Left ventricle myocardium inferior (tissue), 1 donor: ENCODE results near the gene STPG1. TPM values are rescaled to one million over a fixed set of nuclear protein-coding genes. Genes with fewer than 3 reads are reported as not detected.
A peak's percentile ranks its signal among the peaks of the same experiment; 100 is the strongest.

Source experiments
- DNase-seq: peaks from one replicate; pipeline ENCODE4 v3.0.0-alpha.2; 2020
- H3K27ac ChIP-seq: fragments of 200-600 bp; replicated peaks from 2 replicates; pipeline ENCODE4 v1.8.0; 2021
- H3K27me3 ChIP-seq: fragments of 200-600 bp; 2 replicates; pipeline ENCODE4 v1.8.0; 2021; ENCODE audit warnings: low read depth
- H3K36me3 ChIP-seq: fragments of 200-600 bp; 2 replicates; pipeline ENCODE4 v1.8.0; 2021
- H3K4me1 ChIP-seq: fragments of 200-600 bp; 2 replicates; pipeline ENCODE4 v1.8.0; 2021
- H3K4me3 ChIP-seq: fragments of 200-600 bp; 2 replicates; pipeline ENCODE4 v1.8.0; 2021; ENCODE audit warnings: mild to moderate bottlenecking, moderate library complexity
- H3K9me3 ChIP-seq: fragments of 200-600 bp; replicated peaks from 2 replicates; pipeline ENCODE4 v1.8.0; 2021
- intact Hi-C: fragments of 100-400 bp; cut with micrococcal nuclease; formaldehyde crosslinking; loops from one replicate; pipeline ENCODE4 v1.11.0; 2022
- total RNA-seq: library from RNA; stranded (reverse); fragmentation: NEBNext Ultra II Directional; extraction: Animal tissue kit (Norgen Biotek cat#: 25700); gene quantifications from one replicate; pipeline ENCODE4 v1.2.1, GENCODE V29; 2021
- TF ChIP-seq, protein P1 (sequence below): fragments of 200-600 bp; IDR thresholded peaks from 2 replicates; pipeline ENCODE4 v1.8.0; 2021; ENCODE audit warnings: antibody characterized with exemption, mild to moderate bottlenecking, borderline replicate concordance
- donor health status: DM: no; HTN: yes; CAD: no; lungs with severe emphysema.

STPG1 gene
- total RNA-seq, 1 donor from 2014 or later = 4.9 TPM

DNA sequence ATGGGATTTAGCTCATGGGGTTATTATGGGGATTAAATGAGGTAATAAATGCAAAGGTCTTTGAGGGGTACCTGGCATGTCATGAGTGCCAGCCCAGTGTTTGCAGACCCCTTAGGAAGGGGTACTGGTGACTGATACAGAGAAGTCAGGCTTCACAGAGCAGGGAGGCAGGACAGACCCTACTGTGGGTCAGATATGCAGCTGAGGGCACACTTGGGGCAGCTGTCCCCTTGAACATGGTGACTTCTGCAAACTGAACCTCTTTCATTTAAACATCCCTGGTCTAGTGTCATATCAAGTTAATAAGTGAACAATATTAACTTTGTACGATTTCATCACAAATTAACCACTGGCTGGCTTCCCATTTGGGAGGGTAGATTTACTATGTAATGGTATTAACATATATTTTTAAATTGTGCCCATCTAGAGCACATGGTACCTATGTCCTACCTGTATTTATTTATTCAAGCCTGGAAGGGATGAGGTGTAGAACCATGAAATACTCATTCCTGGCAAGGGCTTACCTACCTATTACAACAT is 25.9 kb downstream of the STPG1 start:
- TF ChIP-seq, protein P1, sequence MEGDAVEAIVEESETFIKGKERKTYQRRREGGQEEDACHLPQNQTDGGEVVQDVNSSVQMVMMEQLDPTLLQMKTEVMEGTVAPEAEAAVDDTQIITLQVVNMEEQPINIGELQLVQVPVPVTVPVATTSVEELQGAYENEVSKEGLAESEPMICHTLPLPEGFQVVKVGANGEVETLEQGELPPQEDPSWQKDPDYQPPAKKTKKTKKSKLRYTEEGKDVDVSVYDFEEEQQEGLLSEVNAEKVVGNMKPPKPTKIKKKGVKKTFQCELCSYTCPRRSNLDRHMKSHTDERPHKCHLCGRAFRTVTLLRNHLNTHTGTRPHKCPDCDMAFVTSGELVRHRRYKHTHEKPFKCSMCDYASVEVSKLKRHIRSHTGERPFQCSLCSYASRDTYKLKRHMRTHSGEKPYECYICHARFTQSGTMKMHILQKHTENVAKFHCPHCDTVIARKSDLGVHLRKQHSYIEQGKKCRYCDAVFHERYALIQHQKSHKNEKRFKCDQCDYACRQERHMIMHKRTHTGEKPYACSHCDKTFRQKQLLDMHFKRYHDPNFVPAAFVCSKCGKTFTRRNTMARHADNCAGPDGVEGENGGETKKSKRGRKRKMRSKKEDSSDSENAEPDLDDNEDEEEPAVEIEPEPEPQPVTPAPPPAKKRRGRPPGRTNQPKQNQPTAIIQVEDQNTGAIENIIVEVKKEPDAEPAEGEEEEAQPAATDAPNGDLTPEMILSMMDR = no peak
- H3K27ac ChIP-seq = no peak overlapping the region
- no peaks in the 10 kb centered on the region for H3K27me3 ChIP-seq
- H3K4me3 ChIP-seq = no peak overlapping the region
- H3K4me1 ChIP-seq = peaks cover 33% of the 10 kb centered on the region
- no peak for DNase-seq
- H3K9me3 ChIP-seq = no peaks in the 10 kb centered on the region
- no peaks in the 10 kb centered on the region for H3K36me3 ChIP-seq
- intact Hi-C loops = no loop called here

DNA sequence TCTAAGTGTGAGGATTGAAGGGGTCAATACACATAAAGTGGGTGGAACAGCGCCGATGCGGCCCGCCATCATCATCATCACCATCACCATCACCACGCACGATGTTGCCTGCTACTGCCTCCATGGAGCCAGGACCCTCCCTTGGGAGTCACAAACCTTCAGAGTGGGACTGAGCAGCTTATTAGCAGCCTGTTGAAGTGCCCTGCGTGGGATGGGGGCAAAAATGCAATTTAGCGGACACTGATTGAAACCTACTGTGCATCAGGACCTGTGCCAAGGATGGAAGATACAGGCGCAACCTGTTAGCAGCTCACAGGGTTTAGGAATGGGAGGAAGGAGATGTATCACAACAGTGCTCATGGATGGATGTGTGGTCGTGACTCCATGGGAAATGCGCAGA is 26.7 kb downstream of the STPG1 start:
- H3K27ac ChIP-seq = no peak overlapping the region
- no peak for DNase-seq
- peaks cover 25% of the 10 kb centered on the region for H3K4me1 ChIP-seq
- intact Hi-C loops = no loop called here
- TF ChIP-seq, protein P1 = no peak
- H3K4me3 ChIP-seq = no peak overlapping the region
- H3K27me3 ChIP-seq = no peaks in the 10 kb centered on the region
- H3K9me3 ChIP-seq = no peaks in the 10 kb centered on the region
- H3K36me3 ChIP-seq = peaks cover 8% of the 10 kb centered on the region

DNA sequence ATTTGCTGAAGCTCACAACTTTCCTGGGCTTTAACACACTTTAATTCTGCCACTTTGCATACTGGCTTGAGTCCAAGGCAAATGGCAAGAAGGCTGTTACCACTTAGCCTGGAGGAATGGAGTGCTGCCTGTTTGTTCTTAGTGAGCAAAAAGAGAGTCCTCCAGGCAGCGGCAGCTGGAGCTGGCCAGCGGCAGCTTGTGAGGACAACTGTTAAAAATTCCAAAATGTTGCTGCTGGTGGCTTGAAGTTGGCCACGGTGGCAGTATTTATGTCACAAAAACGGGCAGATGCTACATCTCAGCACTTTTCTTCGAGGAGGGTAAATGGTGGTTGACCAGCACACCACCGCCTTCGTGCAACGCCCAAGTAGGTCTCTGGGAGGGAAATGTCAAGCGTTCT is 27.3 kb downstream of the STPG1 start:
- TF ChIP-seq, protein P1 = no peak
- intact Hi-C loops = no loop called here
- Histone ChIP-seq H3K9me3 (no peaks in the 10 kb centered on the region), H3K27me3 (no peaks in the 10 kb centered on the region), H3K4me1 (peaks cover 18% of the 10 kb centered on the region), H3K27ac (no peak overlapping the region), H3K4me3 (no peak overlapping the region), H3K36me3 (peaks cover 11% of the 10 kb centered on the region)
- DNase-seq = no peak

DNA sequence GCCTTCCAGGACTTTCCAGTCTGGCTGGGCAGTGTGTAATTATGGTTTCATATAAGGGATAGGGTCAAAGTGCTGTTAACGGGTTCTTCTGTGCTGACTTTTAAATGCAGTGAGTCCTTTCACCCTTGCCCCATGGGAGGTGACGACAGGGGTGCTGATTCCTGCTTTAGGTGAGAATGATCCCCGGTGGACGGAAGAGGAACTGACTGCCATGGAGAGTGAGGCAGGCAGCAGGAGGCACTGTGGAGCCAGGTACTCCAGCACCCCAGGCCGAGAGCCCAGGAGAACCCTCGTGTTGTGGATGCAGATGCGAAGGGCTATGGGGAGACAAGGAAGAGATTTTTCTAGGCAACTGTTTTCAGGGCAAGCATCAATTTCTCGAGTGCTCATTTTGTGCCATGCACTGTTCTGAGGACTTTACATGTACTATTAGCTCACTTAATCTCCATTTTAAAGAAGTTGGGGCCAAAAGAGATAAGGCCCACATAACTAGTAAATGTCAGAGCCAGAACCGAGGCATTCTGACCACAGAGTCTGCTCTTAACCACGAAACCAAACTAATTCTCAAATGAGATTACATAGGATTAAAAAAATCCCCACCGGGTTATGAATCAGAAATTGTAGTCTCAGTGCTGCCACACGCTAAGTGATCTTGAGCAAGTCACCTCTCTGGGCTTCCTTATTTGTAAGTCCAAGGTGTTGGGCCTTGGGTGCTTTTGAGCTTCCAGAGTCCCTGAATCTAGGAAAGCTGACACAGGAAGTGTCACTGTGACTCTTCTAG is 28.2 kb downstream of the STPG1 start:
- Histone ChIP-seq H3K4me1 (peaks cover 13% of the 10 kb centered on the region), H3K9me3 (no peaks in the 10 kb centered on the region), H3K4me3 (no peak overlapping the region), H3K27ac (peak overlapping the region; percentile 41), H3K36me3 (peaks cover 11% of the 10 kb centered on the region), H3K27me3 (no peaks in the 10 kb centered on the region)
- DNase-seq = no peak
- intact Hi-C loops = no loop called here
- TF ChIP-seq, protein P1 = no peak

DNA sequence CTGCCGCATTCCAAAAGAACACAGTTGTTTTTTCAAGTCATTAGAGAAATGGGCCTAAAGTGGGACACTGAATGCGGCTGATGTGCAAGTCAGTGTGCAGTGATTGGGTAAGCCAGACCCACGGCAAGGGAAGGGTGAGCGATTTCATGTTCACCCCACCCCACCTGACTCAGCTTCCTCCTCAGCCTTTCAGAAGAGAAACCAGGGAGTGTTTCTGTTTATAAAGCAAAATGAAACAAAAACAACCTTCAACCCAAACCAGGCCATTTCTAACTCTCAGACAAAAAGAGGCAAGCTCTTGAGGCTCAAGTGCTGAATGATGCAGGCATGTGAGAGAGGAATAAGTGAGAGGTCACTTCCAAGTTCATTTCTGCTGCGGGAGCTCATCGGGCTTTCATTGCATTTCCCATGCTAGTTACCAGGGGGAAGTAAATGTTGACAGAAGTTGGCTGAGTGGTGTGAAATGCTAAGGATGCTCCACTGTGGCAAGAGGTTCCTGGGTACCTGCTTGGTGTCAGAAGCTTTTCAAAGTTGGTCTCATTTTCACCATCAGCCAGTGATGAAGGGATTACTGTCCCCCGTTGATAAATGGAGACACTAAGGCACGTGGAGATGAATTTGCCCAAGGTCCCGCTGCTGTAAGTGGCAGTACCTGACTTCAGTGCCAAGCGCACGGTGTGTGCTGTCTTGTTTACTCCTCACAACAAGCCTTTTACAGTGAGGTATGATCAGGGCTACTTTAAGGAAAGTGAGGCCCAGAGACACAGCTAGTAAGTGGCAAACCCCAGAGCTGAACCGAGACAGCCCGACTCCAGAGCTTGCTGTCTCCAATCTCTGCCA is 29.1 kb downstream of the STPG1 start:
- H3K4me3 ChIP-seq = no peak overlapping the region
- intact Hi-C loops = no loop called here
- no peaks in the 10 kb centered on the region for H3K27me3 ChIP-seq
- peak overlapping the region; percentile 41 for H3K27ac ChIP-seq
- TF ChIP-seq, protein P1 = no peak
- H3K9me3 ChIP-seq = no peaks in the 10 kb centered on the region
- DNase-seq = no peak
- H3K4me1 ChIP-seq = peaks cover 13% of the 10 kb centered on the region
- H3K36me3 ChIP-seq = peaks cover 13% of the 10 kb centered on the region
